Adrenal gland (tissue), 12 donors: ENCODE results near the gene BMP6. TPM values are rescaled to one million over a fixed set of nuclear protein-coding genes. Genes with fewer than 3 reads are reported as not detected.

Experiments
- DNase-seq, 7 donors: peaks; one replicate each; pipeline ENCODE4 v3.0.0-alpha.2; 2019 to 2020
- H3K27ac ChIP-seq, 5 donors: fragments of 200-600 bp; sonication (generic) in 4 of 5; 1 replicate in 3 of 5; 2 replicates in 2 of 5; pipeline versions ENCODE4 v1.5.1 to v1.8.0; 2016 to 2020; ENCODE audit warnings: mild to moderate bottlenecking in 1 of 5
- H3K27me3 ChIP-seq: fragments of 200-600 bp; 2 replicates; pipeline ENCODE4 v1.8.0; 2021
- H3K36me3 ChIP-seq, 2 donors: fragments of 200-600 bp; replicated peaks in 1 of 2; 1 replicate in 1 of 2; 2 replicates in 1 of 2; pipeline versions ENCODE4 v1.5.1 to v1.8.0; 2018 to 2022
- H3K4me1 ChIP-seq, 2 donors: fragments of 200-600 bp; replicated peaks in 1 of 2; 1 replicate in 1 of 2; 2 replicates in 1 of 2; pipeline versions ENCODE4 v1.5.1 to v1.8.0; 2018 to 2021
- H3K4me3 ChIP-seq, 4 donors: fragments of 200-600 bp; sonication (generic) in 3 of 4; one replicate each; pipeline ENCODE4 v1.5.1; 2016 to 2018
- H3K9me3 ChIP-seq, 3 donors: fragments of 200-600 bp; sonication (generic) in 1 of 3; replicated peaks in 1 of 3; 1 replicate in 2 of 3; 2 replicates in 1 of 3; pipeline versions ENCODE4 v1.5.1 to v1.8.0; 2016 to 2021
- CTCF ChIP-seq, 6 experiments: fragments of 450-650 bp in 4 of 6; fragments of 200-600 bp in 2 of 6; sonication (generic) in 1 of 6; IDR thresholded peaks; 1 replicate in 5 of 6; 2 replicates in 1 of 6; pipeline versions ENCODE4 v1.5.1 to v1.8.0; 2016 to 2021; ENCODE audit warnings: antibody characterized with exemption in 6 of 6, mild to moderate bottlenecking in 2 of 6, moderate library complexity in 1 of 6
- POLR2A ChIP-seq, 2 donors: fragments of 450-650 bp; IDR thresholded peaks; one replicate each; pipeline ENCODE4 v1.6.1; 2017; ENCODE audit warnings: antibody characterized with exemption in 2 of 2, mild to moderate bottlenecking in 2 of 2, moderate library complexity in 1 of 2
- WGBS, 4 donors: extraction: QIAGEN DNeasy Blood & Tissue Kit in 2 of 4; methylation state at CpG; one replicate each; pipeline versions ENCODE4 v1.1.5 to v1.1.7; 2013 to 2017; 5-methylcytosine and 5-hydroxymethylcytosine counted together
- intact Hi-C, 2 donors: fragments of 100-400 bp; cut with DNase I; formaldehyde crosslinking; loops; one replicate each; pipeline versions ENCODE4 v1.14.1 to v1.15.0; 2022 to 2023
- polyA plus RNA-seq, 3 donors: library from polyadenylated mRNA; stranded (reverse); fragments of 200-250 nt in 2 of 3; fragments of 350-450 nt in 1 of 3; fragmentation: Illumina TruSeq in 1 of 3; extraction: RNeasy Lipid Tissue Mini Kit (QIAGEN cat#74804) in 1 of 3; gene quantifications; one replicate each; pipeline ENCODE4 v1.2.3, GENCODE V29; 2013 to 2014
- total RNA-seq, 9 donors: library from RNA; depleted of rRNA in 4 of 9; stranded (reverse); fragments of >200 nt in 4 of 9; fragments of 120-200 nt in 1 of 9; fragmentation: NEBNext Ultra II Directional in 1 of 9; extraction: Animal tissue kit (Norgen Biotek cat#: 25700) in 1 of 9; gene quantifications; one replicate each; pipeline versions ENCODE4 v1.1.0 to v1.2.4, GENCODE V29; 2013 to 2023
- donor health status: healthy with polysubstance abuse.
- donor health status: Bipolar disorder and iron deficiency.
- donor health status: DM: yes; HTN: yes; CAD: no.
- donor health status: DM: no; HTN: no; CAD: no.
- donor health status: DM: no; HTN: no; CAD: no.
- donor health status: DM: yes; HTN: yes; CAD: no.

The BMP6 gene
- total and polyA plus RNA-seq, 12 donors: 1.4 to 17.0 (median 4.2) TPM

GRCh38 chr6:7681449-7681848, 44.5 kb upstream of the BMP6 start:
- H3K4me3 ChIP-seq: no peak overlapping the region
- H3K36me3 ChIP-seq: no peaks in the 10 kb centered on the region
- H3K4me1 ChIP-seq: no peaks in the 10 kb centered on the region
- no peak overlapping the region for H3K27ac ChIP-seq
- DNase-seq: no peak
- peaks cover 21% of the 10 kb centered on the region for H3K27me3 ChIP-seq
- no peaks in the 10 kb centered on the region for H3K9me3 ChIP-seq
- TF ChIP-seq POLR2A (IDR thresholded peaks at IDR 0.05) (no peak), CTCF (IDR thresholded peaks at IDR 0.05) (no peak)
- WGBS, 4 donors: 69 to 81% (median 72%) methylated on average over 4 of the region's 4 CpGs
- intact Hi-C loops: no loop called here

- Histone ChIP-seq H3K36me3 (no peaks in the 10 kb centered on the region), H3K4me1 (no peaks in the 10 kb centered on the region), H3K4me3 (no peak overlapping the region), H3K27ac (no peak overlapping the region), H3K9me3 (no peaks in the 10 kb centered on the region), H3K27me3 (peaks cover 17% of the 10 kb centered on the region)
- TF ChIP-seq POLR2A (IDR thresholded peaks at IDR 0.05) (no peak), CTCF (IDR thresholded peaks at IDR 0.05) (no peak)
- DNase-seq: no peak
- intact Hi-C loops: no loop called here
- 40 to 64% (median 48%) methylated on average over 1 of the region's 1 CpG for WGBS, 4 donors
These were observed 41.8 kb upstream of the BMP6 start for GRCh38 chr6:7684076-7684475.

GRCh38 chr6:7684843-7685242, 41.1 kb upstream of the BMP6 start:
- no peaks in the 10 kb centered on the region for H3K4me1 ChIP-seq
- no peak for TF ChIP-seq CTCF (IDR thresholded peaks at IDR 0.05)
- TF ChIP-seq POLR2A (IDR thresholded peaks at IDR 0.05): no peak
- no peaks in the 10 kb centered on the region for H3K36me3 ChIP-seq
- no peak overlapping the region for H3K4me3 ChIP-seq
- H3K9me3 ChIP-seq: no peaks in the 10 kb centered on the region
- peaks cover 15% of the 10 kb centered on the region for H3K27me3 ChIP-seq
- intact Hi-C loops: no loop called here
- no peak overlapping the region for H3K27ac ChIP-seq
- DNase-seq: no peak
- WGBS, 4 donors: 68 to 79% (median 71%) methylated on average over 4 of the region's 4 CpGs

GRCh38 chr6:7685276-7685675, 40.6 kb upstream of the BMP6 start:
- H3K4me3 ChIP-seq: no peak overlapping the region
- WGBS, 4 donors: 40 to 63% (median 53%) methylated on average over 1 of the region's 1 CpG
- no peak overlapping the region for H3K27ac ChIP-seq
- H3K9me3 ChIP-seq: no peaks in the 10 kb centered on the region
- TF ChIP-seq CTCF (IDR thresholded peaks at IDR 0.05) (no peak), POLR2A (IDR thresholded peaks at IDR 0.05) (no peak)
- peaks cover 11% of the 10 kb centered on the region for H3K27me3 ChIP-seq
- no peaks in the 10 kb centered on the region for H3K36me3 ChIP-seq
- H3K4me1 ChIP-seq: no peaks in the 10 kb centered on the region
- no peak for DNase-seq
- intact Hi-C loops: no loop called here
